Activated CD4-positive, CD25-positive, alpha-beta regulatory T cell (primary cell): ENCODE data around the gene SPIRE2.
"Not testable (repeated sequence)": the region's sequence is repeated elsewhere in the genome, so short reads cannot be mapped to it uniquely, and the experiment has no call there.

ENCODE experiments used
- DNase-seq, 4 experiments: peaks; one replicate each; lab custom pipeline; 2025; lab: John Stamatoyannopoulos, UW

Gene SPIRE2

DNA sequence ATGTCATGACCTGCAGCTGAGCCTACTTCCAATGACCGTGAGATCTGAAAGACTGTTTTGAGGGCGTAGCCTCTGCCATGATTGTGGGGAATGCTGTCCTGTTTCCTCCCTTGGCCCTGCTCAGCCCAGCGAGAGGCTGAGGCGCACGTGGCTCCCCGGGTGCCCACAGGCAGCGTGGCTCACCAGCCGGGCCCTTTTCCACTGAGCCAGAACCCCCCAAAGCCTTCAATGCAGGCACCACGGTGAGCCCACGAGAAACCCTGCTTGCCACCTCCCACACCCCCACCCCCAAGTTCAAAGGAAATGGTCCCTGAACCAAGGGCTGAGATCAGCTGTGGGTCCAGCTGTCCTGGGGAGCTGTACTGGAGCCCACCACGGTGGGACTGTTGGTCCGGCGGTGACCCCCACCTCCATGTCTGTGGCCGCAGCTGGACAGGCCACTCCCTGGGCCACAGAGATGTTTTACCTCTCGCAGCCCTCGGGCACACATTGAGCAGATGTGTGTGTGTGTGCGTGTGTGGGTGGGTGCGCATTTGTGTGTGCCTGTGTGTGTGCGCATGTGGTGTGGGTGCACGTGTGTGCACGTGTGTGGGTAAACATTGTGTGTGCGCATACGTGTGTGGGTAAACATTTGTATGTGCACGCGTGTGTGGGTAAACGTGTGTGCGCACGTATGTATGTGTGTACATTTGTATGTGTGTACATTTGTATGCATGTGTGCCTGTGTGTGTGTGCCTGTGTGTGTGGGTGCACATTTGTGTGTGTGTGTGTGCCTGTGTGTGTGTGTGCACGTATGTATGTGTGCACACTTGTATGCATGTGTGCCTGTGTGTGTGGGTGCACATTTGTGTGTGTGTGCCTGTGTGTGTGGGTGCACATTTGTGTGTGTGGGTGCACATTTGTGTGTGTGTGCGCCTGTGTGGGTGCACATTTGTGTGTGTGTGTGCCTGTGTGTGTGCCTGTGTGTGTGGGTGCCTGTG is 85.4 kb downstream of the SPIRE2 start:
- DNase-seq = no peak

- DNase-seq = not testable (repeated sequence)
Observed at GRCh38 chr16:89914642-89915285, 86.5 kb downstream of the SPIRE2 start.

GRCh38 chr16:89915303-89916232 is 87.3 kb downstream of the SPIRE2 start:
- DNase-seq = no peak

DNA sequence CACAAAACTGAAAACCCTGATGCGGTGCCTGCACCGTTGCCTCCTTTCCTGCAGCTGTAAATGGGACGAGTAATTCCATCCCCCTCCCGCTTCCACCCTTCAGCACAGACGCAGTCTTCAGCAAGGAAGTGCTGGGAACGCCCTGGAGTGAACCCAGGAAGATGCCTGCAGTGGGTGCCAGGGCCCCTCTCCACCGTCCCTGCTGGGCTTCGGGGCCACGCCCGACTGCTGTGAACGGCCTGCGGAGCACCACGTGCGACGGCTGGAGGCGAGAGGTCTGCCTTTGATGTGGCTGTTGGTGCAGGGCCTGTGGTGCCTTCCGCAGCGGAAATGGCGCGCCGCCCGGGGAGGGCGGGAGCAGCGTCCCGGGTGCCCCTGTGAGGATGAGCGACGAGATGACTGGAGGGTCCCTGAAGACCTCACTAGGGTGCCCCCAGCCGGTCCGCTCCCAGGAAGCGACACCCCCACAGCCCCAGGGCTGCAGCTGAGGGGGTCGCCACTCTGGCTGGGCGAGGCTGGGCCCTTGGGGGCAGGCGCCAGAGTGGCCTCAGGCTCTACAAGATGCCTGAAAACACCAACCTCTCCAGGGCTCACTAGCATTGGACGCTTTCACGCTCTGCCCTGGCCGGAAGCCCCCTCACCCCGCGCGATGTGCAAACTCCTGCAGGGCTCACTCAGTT is 89.6 kb downstream of the SPIRE2 start:
- peak; percentile 32 to 69 (median 38) for DNase-seq

DNA sequence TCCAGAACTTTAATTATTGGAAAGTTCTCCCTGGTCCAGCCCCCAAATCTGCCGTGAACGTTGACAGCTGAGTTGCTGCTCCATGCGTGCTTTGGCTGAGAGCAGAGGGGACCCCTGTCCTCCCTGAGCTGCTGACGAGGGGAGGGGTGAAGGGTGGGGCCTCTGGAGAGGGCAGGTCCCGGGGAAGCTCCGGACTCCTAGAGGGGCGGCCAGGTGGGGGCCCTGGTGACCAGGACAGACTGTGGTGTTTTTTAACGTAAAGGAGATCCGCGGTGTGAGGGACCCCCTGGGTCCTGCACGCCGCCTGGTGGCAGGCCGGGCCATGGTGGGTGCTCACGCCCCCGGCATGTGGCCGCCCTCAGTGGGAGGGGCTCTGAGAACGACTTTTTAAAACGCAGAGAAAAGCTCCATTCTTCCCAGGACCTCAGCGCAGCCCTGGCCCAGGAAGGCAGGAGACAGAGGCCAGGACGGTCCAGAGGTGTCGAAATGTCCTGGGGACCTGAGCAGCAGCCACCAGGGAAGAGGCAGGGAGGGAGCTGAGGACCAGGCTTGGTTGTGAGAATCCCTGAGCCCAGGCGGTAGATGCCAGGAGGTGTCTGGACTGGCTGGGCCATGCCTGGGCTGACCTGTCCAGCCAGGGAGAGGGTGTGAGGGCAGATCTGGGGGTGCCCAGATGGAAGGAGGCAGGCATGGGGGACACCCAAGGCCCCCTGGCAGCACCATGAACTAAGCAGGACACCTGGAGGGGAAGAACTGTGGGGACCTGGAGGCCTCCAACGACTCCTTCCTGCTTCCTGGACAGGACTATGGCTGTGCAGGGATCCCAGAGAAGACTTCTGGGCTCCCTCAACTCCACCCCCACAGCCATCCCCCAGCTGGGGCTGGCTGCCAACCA is 90.4 kb downstream of the SPIRE2 start, which contains the start of gene MC1R:
TSS of gene MC1R (plus strand) at position 410 of the 895 bp plus-strand sequence. CDS start at position 807, 397 bp downstream.
- no peak for DNase-seq

DNA sequence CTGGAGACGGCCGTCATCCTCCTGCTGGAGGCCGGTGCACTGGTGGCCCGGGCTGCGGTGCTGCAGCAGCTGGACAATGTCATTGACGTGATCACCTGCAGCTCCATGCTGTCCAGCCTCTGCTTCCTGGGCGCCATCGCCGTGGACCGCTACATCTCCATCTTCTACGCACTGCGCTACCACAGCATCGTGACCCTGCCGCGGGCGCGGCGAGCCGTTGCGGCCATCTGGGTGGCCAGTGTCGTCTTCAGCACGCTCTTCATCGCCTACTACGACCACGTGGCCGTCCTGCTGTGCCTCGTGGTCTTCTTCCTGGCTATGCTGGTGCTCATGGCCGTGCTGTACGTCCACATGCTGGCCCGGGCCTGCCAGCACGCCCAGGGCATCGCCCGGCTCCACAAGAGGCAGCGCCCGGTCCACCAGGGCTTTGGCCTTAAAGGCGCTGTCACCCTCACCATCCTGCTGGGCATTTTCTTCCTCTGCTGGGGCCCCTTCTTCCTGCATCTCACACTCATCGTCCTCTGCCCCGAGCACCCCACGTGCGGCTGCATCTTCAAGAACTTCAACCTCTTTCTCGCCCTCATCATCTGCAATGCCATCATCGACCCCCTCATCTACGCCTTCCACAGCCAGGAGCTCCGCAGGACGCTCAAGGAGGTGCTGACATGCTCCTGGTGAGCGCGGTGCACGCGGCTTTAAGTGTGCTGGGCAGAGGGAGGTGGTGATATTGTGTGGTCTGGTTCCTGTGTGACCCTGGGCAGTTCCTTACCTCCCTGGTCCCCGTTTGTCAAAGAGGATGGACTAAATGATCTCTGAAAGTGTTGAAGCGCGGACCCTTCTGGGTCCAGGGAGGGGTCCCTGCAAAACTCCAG is 91.5 kb downstream of the SPIRE2 start:
- DNase-seq = no peak

- no peak for DNase-seq
Observed at GRCh38 chr16:89920723-89921122, 92.4 kb downstream of the SPIRE2 start.
